ENCODE measurements around the gene GRN.
"Not testable (repeated sequence)": the region's sequence is repeated elsewhere in the genome, so short reads cannot be mapped to it uniquely, and the experiment has no call there.

Gene GRN

DNA sequence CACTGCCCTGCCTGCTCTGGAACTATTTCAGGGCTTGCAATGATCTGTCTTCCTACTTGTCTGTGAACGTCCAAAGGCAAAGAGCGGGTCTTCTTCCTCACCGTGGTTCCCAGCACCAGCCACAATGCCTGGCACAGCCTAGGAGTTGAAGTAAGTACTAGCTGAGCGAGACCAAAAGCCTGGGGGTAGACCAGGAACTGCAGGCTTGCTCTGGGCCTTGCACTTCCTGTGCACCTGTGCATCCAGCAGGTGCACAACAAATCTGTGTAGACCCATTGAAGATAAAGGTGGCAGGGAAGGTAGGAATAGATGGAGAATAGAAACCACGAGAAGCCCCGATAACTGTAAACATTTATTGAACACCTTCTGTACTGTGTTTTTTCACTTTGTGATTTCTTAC is 13.9 kb downstream of the GRN start:
- FAIRE-seq (no peak), DNase-seq (ENCODE audit: extremely low spot score, insufficient read length, low read depth) (no peak)

DNA sequence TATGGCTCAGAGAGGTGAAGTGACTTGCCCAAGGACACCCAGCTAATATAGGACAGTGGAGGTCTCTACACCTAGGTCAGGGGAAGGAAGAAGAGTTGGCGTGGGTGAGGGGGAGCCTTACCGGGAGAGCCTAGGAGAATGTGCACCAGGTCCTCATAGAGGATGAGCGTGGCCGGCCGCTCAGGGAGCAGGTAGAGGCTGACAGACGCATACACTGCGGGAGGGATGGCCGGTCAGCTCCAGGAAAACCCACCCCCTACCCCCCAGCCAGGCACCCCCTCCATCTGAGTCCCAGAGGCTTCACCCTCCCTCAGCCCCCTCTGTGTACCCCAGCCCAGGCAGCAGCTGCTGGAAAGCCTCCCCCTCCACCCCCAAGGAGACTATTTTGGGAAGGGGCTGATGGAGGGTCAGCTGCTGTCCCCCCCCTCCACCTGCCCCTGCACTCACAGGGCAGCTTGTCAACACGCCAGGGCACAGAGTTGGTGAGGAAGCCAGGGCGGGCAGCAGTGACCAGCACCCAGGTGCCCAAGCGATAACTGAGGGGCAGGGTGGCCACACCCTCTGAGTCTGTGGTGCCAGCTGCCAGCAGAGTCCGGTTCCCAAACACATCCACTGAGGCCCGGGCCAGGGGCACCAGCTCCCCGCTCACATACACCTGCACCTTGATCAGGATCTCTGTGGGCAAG is 14.5 kb downstream of the GRN start:
- DNase-seq (ENCODE audit: extremely low spot score, insufficient read length, low read depth) (no peak), FAIRE-seq (no peak)

DNA sequence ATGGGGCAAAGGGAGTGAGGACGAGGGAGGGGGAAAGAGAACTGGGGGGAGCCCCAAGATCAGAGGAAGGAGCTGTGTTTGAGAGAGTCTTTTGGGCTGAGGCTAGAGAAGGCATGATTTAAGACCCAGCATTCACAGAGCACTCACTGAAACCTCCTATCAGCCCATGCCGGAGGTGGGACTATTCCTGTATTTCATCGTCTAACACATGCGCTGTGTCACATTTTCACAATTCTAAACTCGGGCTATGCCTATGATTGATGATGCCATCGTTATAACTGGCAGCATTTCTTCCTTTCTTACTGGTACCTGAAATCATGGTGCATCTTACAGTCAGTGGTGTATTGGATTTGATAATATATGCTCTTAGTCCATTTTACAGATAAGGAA is 15.0 kb downstream of the GRN start:
- DNase-seq (ENCODE audit: extremely low spot score, insufficient read length, low read depth) (no peak), FAIRE-seq (no peak)

DNA sequence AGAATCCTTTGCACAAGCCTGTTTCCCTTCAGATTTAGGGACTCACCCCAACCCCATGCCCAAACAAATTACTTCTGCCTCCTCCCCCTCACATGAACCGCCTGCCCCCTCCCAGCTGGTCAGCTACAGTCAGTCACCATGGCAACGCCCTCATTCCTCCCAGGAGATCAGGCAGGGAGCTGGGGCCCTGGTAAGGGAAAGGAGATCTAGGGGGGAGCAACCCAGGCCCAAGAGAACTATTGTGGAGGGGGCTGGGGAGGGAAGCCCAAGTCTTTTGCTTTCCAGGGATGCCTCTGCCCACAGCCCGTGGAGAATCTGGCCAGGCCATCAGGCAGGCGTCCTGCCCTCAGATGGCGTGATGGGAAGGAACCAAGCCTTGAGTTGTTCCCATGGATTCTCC is 15.7 kb downstream of the GRN start:
- no peak for FAIRE-seq

DNA sequence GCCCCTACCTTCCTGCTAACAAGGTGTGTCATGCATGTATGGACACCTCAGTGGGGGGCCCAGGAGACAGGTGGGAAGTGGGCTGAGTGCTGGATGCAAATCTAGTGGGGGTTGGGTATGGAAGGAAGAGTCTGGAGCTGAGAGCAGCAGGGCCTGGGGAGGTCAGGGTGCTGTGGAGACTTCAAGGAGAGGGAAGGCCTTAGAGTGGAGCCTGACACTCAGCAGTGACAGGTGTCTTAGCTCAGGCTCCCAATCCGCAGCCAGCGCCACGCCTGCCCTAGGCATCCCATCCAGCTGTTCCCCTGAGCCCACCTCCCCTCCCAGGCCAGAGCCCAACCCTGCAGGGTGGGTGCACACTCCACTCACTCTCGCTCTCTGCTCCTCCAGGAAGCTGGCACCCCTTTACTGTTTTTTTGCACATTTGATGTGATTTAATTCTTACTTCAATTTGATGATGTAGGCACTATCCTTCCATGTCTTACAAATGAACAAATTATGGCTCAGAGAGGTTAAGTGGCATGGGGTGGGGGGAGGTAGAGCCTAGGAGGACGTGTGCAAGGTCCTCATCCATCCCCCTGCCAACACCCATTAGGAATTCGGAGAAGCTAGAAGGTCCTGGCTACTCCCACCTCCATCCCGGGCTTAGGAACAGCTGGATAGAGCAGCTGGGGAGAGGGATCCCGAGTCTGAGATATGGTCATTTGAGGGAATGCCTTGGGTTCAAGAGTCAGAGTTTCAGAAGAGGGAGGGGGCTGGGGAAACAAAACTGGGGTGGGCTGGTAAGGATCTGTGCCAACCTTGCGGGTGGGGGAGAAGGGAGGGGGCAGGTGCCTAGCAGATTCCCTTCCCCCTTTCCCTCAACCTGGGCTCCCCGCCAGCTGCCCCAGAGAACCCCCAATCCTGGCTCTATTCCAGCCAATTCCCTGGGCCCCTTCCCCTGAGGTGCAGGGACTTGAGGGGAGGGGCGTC is 16.5 kb downstream of the GRN start:
- no peak for DNase-seq (ENCODE audit: extremely low spot score, insufficient read length, low read depth)
- no peak for FAIRE-seq

More for the DNA sequence above, 15.7 kb downstream of the GRN start:
- DNase-seq (ENCODE audit: extremely low spot score, insufficient read length, low read depth): no peak

DNA sequence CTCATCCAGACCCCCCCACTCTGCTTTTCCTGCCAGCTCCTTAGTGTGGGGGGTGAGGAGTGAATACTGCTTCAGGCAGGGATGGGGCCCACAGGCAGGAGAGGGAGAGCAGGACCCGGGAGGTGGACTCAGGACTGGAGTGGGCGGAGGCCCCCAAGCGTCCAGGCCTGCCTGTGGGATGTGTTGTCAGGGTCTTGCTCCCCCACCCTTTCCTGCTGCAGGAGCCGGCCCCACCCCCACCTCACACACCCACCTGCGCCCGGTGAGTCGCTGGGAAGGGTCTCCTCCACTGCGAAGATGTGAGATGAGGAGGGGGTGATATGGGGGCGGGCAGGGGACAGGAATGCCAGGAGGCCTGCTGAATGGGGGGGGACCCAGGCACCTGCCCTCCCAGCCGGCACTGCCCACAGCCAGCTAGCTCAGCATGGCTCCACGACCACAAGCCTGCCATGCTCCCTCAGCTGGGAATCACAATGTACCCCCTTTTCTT is 17.4 kb downstream of the GRN start:
- DNase-seq (ENCODE audit: extremely low spot score, insufficient read length, low read depth) (no peak), FAIRE-seq (no peak)

DNA sequence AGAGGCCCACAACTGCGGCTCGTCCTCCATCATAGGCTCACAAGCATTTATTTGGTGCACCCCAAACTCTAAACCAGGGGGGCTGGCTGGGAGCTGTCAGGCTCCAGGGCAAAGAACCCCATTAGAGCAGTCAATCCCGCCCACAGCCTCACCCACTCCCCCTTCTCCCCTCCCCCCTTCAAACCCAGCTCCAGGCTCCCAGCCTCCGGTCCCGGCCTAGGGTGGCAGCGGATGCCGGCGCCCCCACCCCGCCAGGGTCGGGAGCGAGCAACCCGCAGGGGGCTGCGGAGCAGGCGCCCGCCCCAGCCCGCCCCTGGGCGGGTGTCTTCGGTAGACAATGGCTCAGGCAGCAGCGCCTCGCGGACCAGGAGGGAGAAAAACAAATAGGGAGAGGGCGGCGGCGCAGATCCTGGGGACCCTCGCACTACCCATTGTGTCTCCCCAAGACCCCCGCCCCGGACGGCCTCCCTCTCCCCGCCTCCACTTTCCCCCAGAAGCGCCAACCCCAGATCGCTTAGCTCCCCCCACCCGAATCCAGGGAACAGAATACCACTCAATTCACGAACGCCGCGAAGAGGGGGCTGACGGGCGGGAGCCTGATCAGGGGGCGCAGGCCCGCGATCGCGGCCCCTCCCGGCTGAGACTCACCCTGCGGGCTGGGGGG is 18.0 kb downstream of the GRN start:
- FAIRE-seq (no peak), DNase-seq (ENCODE audit: extremely low spot score, insufficient read length, low read depth) (no peak)

DNA sequence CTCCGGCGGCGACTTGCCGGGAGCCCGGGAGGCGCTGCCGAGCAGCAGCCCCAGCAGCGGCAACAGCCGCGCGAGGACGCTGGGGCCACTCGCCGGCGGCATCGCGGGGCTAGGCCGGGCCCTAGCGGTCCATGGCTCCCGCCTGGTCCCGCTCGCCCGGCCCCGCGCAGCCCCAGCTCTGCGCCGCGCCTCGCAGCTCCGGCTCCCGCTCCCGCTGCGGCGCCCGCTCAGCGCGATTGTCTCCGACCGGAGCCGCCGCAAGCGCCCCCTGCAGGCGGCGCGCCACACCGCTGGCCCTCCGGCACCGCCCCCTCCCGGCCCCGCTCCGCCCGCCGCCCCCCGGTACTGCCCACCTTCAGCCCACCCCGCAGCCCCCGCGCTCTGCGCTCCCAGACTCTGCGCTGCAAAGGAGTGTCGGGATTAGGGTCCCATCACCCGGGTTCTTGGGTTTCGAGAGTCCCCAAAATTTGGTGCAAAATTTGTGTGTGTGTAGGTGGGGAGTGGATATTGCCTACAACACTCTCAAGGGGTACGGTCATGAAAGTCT is 18.6 kb downstream of the GRN start, which contains the start of gene FAM171A2:
TSS of gene FAM171A2 (minus strand) at position 241 of the 547 bp plus-strand sequence. CDS start at position 102, 139 bp downstream.
- peak; percentile 69 for DNase-seq (ENCODE audit: extremely low spot score, insufficient read length, low read depth)
- FAIRE-seq: peak; percentile 26

DNA sequence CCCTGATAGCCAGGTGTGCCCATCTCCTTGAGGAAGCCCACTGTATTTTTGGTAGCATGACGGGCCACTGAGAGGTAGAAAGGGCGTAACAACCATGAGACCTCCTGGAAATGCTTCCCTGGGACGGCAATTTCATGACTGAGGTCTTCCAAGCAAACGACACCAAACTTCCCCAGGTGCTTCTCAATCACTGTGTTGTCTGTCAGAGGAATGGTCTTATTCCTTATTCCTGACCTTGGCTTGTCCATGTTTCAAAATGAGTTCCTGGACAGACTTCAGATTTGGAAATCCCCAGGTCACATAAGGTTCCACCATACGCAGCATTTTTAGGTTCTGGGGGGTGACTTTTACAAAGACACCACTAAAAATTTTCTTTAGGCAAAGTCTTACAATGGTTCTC is 19.9 kb downstream of the GRN start:
- not testable (repeated sequence) for FAIRE-seq; DNase-seq (ENCODE audit: extremely low spot score, insufficient read length, low read depth)

DNA sequence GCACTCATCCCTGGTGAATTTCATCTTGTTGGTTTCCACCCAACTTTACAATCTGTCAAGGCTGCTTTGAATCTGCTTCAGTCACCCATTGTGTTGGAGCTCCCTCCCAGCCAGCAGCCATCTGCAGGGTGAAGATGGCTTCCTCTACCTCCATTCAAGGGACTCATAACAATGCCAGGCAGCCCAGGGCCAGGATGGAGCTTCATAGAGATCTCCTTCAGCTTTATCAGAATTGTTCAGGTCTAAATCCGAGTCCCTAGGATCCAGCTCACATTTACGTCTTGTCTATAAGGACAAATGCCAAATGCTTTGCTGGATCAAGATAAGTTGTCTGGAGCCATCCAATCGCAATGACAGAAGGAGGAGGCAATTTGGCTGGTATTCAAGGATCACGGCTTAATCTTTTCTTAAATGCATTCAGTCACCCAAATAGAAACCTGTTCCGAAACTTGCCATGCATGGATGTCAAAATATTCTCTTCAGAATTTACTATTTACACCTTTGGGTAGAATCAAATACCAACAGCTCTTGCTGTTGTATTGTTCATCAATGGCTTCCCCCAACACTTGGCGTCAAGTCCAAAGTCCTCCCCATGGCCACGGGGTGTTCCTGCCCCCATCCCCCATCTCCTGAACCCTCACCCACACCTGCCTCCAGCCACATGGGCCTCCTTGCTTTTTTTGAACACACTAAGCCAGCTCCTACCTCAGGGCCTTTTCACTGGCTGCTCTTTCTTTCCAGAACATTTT is 22.3 kb downstream of the GRN start:
- FAIRE-seq (no peak), DNase-seq (ENCODE audit: extremely low spot score, insufficient read length, low read depth) (no peak)

DNA sequence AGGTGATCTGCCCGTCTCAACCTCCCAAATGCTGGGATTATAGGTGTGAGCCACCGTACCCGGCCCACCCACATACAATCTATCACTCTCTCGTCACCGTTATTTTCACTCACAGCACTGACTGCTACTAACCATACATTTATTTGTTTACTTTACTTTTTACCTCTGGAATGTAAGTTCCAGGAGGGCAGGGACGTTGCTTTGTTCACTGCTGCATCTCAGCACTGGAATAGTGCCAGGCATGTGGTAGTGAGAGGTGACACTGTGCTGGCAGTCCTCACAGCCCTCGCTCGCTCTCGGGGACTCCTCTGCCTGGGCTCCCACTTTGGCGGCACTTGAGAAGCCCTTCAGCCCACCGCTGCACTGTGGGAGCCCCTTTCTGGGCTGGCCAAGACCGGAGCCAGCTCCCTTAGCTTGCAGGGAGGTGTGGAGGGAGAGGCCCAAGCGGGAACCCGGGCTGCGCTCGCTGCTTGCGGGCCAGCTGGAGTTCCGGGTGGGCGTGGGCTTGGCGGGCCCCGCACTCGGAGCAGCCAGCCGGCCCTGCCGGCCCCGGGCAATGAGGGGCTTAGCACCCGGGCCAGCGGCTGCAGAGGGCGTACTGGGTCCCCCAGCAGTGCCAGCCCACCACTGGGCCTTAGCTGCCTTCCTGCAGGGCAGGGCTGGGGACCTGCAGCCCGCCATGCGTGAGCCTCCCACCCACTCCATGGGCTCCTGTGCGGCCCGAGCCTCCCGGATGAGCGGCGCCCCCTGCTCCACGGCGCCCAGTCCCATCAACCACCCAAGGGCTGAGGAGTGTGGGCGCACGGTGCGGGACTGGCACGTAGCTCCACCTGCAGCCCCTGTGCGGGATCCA is 23.5 kb downstream of the GRN start:
- not testable (repeated sequence) for FAIRE-seq

DNA sequence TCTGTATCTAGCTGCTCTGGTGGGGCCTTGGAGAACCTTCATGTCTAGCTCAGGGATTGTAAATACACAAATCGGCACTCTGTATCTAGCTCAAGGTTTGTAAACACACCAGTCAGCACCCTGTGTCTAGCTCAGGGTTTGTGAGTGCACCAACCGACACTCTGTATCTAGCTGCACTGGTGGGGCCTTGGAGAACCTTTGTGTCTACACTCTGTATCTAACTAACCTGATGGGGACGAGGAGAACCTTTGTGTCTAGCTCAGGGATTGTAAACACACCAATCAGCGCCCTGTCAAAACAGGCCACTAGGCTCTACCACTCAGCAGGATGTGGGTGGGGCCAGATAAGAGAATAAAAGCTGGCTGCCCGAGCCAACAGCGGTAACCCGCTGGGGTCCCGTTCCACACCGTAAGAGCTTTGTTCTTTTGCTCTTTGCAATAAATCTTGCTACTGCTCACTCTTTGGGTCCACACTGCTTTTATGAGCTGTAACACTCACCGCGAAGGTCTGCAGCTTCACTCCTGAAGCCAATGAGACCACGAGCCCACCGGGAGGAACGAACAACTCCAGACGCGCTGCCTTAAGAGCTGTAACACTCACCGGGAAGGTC is 24.4 kb downstream of the GRN start:
- not testable (repeated sequence) for FAIRE-seq; DNase-seq (ENCODE audit: extremely low spot score, insufficient read length, low read depth)

More for the DNA sequence above, 23.5 kb downstream of the GRN start:
- DNase-seq (ENCODE audit: extremely low spot score, insufficient read length, low read depth): not testable (repeated sequence)

DNA sequence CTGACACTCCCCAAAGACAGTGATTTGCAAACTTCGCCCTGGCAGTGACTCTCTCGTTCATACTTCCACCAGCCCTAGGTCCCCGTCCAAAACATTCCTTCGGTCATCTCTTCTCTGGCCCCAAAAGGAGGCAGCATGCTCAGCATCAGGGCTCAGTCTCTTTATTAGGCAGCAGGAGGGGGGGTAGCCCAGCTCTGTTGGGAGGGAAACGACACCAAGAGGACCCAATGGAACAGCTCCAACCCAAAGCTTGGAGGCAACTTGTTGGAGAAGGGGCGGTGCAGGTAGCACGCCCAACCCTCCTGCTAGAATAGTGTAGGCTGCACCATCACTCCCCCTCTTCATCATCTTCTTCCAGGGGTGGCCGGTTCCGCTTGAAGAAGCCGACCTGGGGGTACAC is 26.9 kb downstream of the GRN start:
- no peak for FAIRE-seq

DNA sequence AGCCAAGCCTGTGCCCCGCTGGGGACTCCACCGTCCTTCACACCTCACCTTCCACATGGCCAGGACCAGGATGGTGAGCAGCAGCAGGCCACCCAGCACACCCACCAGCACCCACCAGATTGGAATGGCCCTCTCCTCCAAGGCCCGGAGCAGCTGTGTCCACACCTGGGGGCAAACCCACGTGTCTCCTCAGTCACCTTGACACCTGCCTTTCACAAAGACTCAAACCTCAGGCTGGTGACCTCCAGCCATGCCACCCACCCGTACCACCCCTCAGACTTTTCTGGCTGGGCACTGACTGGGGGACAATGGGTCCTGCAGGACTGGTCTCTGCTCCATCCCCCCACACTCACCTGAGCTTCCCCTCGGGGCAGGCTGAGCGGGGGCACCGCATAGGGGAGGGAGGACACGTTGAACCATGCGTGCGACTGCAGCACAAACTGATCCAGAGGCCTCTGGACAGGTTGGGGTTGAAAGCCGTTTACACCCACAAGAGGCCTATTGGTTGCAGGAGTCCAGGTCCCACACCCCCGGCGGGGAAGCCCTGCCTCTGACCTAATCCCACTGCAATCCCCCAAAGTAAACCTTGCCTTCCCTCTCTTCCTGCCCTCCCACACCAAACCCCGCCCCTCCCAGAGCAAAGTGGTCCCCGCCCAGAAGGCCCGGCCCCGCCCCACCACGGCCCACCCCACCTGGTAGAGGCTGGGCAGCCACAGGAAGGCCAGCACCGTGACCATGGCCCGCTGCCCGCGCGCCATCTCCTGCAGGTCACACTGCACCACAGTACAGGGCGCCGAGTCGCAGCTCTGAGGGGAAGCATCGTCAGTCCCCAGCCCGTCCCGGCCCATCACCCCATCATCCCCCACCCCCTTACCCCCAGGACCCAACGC is 29.4 kb downstream of the GRN start:
- FAIRE-seq (no peak), DNase-seq (ENCODE audit: extremely low spot score, insufficient read length, low read depth) (no peak)

More for the DNA sequence above, 26.9 kb downstream of the GRN start:
- DNase-seq (ENCODE audit: extremely low spot score, insufficient read length, low read depth): no peak

DNA sequence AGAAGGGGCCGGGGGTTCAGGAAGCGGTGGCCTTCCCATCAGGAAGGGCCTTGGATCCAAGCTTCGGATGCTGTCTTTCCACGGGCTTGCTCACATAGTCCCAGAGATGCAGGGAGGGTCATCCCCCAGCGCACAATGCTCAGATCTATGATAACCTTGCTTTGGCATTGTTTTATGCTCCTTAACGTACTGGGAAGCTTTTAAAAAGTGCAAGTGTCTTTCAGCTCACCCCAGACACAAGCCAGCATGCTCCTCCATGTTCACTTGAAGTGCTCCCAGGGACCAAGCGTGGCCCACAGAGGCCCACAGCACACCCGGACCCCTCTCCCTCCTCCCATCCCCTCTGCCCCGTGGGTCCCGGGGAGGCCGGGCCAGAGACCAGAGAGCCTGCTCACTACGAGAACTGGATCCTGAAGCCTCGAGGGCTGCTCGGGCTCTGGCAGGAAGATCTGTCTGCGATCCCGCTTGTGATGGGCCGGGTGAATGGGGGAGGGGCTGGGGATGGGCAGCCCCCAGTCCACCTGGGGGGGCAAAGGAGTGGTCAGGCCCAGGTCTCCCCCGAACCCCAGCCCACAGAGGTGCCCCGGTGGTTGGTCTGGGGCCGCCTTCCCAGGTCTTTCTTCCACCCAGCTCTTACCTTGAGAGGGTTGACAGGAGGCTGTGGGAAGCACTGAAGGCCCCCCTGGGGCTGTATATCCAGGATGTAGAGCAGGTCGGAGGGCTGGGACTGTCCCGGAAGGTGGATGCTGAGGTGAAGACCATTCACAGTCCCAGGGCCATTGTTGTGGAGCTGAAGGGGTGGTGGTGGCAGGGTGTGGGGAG is 30.3 kb downstream of the GRN start:
- FAIRE-seq (no peak), DNase-seq (ENCODE audit: extremely low spot score, insufficient read length, low read depth) (no peak)

DNA sequence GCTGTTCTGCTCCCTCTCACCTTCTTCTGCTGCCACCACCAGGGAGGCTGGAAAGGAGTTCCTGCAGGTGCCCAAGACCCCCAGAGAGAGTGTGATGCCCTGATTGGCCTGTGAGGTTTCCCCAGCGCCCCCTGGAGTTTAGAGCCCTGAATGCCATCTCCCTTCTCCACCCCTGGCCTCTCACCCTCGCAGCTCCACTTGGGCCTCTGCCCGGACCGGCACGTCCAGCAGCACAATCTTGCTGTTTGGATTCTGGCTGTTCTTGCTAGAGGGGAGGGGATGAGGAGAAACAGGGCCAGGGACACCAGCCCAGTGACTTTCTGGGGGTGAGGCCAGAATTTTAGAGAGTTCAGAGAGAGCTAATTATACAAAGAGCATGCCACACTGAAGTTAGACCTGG is 31.0 kb downstream of the GRN start:
- FAIRE-seq (peak; percentile 5), DNase-seq (ENCODE audit: extremely low spot score, insufficient read length, low read depth) (no peak)
